Aorta (tissue), 5 donors: Measurements from ENCODE around the gene NCOA3. TPM values are rescaled to one million over a fixed set of nuclear protein-coding genes. Genes with fewer than 3 reads are reported as not detected.

Experiments
- ATAC-seq: fragments of 200-7000 bp; cut with Tn5 transposase; one replicate; pipeline ENCODE4 v1.9.1; 2022; ENCODE audit warnings: moderate library complexity; ENCODE audit not compliant: low FRiP score
- DNase-seq, 2 donors: peaks; one replicate each; pipeline ENCODE4 v3.0.0-alpha.2; 2020
- H3K27ac ChIP-seq, 2 donors: one replicate each; pipeline ENCODE4 v1.5.1; 2013; ENCODE audit warnings: low read length in 2 of 2, mild to moderate bottlenecking in 2 of 2, moderate library complexity in 2 of 2, control low read depth in 1 of 2, inconsistent platforms in 1 of 2, low read depth in 1 of 2
- H3K27me3 ChIP-seq, 2 donors: one replicate each; pipeline ENCODE4 v1.6.1; 2013; ENCODE audit warnings: control low read depth in 1 of 2, low read length in 1 of 2, mild to moderate bottlenecking in 1 of 2, moderate library complexity in 1 of 2; ENCODE audit not compliant: insufficient read depth in 2 of 2, control insufficient read depth in 1 of 2
- H3K36me3 ChIP-seq, 2 donors: one replicate each; pipeline ENCODE4 v1.6.1; 2013; ENCODE audit warnings: control low read depth in 1 of 2, low read length in 1 of 2, mild to moderate bottlenecking in 1 of 2; ENCODE audit not compliant: insufficient read depth in 2 of 2, control insufficient read depth in 1 of 2
- H3K4me1 ChIP-seq, 2 donors: one replicate each; pipeline ENCODE4 v1.6.1; 2013; ENCODE audit warnings: low read length in 2 of 2, control low read depth in 1 of 2, mild to moderate bottlenecking in 1 of 2, moderate library complexity in 1 of 2; ENCODE audit not compliant: insufficient read depth in 2 of 2, control insufficient read depth in 1 of 2
- H3K4me3 ChIP-seq, 2 donors: one replicate each; pipeline ENCODE4 v1.5.1; 2013; ENCODE audit warnings: low read length in 2 of 2, control low read depth in 1 of 2, mild to moderate bottlenecking in 1 of 2
- H3K9me3 ChIP-seq: one replicate; pipeline ENCODE4 v1.6.1; 2013; ENCODE audit warnings: mild to moderate bottlenecking, low read length; ENCODE audit not compliant: control insufficient read depth
- WGBS, 2 donors: extraction: QIAGEN DNeasy Blood & Tissue Kit; methylation state at CpG; one replicate each; pipeline ENCODE4 v1.1.7; 2013; 5-methylcytosine and 5-hydroxymethylcytosine counted together
- intact Hi-C, 2 donors: fragments of 100-400 bp; cut with DNase I; formaldehyde crosslinking; loops; one replicate each; pipeline versions ENCODE4 v1.14.2 to v1.15.0; 2022
- polyA plus RNA-seq, 2 donors: library from polyadenylated mRNA; stranded (reverse); fragments of 200-250 nt; gene quantifications; one replicate each; pipeline ENCODE4 v1.2.3, GENCODE V29; 2013
- total RNA-seq, 2 donors: library from RNA; stranded (reverse); fragmentation: NEBNext Ultra II Directional; extraction: Animal tissue kit (Norgen Biotek cat#: 25700); gene quantifications; one replicate each; pipeline ENCODE4 v1.2.1, GENCODE V29; 2021
- donor health status: healthy with polysubstance abuse.
- donor health status: Bipolar disorder and iron deficiency.
- donor health status: DM: no; HTN: no; CAD: no.
- donor health status: DM: no; HTN: no; CAD: no.
- donor health status: DM: yes; HTN: yes; CAD: no.

Gene NCOA3
- total and polyA plus RNA-seq, 4 donors, result 4.8 to 53.7 (median 27.7) TPM

- no peak for DNase-seq
- Histone ChIP-seq H3K27ac (no peak overlapping the region), H3K36me3 (no peaks in the 10 kb centered on the region), H3K9me3 (no peaks in the 10 kb centered on the region), H3K4me3 (no peak overlapping the region), H3K27me3 (peaks cover 0 to 2% of the 10 kb centered on the region in 2 donors), H3K4me1 (no peaks in the 10 kb centered on the region)
- intact Hi-C loops, result no loop called here
- no peak for ATAC-seq
These were observed 21.0 kb upstream of the NCOA3 start for GRCh38 chr20:47480705-47481104.

DNA sequence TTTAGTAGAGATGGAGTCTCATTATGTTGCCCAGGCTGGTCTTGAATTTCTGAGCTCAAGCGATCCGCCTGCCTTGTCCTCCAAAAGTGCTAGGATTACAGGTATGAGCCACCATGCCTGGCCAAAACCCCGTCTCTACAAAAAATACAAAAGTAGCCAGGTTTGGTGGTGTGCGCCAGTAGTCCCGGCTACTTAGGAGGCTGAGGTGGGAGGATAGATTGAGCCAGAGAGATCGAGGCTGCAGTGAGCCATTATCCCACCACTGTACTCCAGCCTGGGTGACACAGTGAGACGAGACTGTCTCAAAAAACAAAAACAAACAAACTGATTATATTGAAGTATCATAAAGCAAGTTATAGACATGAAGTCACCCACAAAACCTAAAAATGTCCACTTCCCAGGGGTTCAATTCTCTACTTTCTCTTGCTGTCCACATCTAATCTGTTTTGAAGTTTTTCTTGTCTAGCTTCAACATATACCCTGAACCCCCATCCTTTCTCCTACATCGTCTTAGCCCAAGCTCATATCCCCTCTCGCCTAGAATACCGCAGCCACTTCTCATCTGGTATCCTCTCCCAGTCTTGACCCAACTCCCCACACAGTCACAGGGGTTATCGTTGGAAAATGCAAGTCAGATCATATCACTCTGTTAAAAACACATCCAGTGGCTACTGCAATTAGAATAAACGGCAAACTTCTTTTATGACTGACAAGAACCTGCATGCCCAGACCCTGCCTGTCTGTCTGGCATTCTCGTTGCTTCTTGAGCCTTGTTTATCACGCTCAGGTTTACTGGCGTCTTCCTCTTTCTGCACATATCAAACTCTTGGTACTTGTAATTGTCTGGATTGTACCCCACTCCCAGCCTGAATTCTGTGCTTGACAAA lies 20.1 kb upstream of the NCOA3 start:
- Histone ChIP-seq H3K27ac (no peak overlapping the region), H3K4me1 (no peaks in the 10 kb centered on the region), H3K9me3 (no peaks in the 10 kb centered on the region), H3K4me3 (no peak overlapping the region), H3K36me3 (no peaks in the 10 kb centered on the region), H3K27me3 (peaks cover 0 to 2% of the 10 kb centered on the region in 2 donors)
- intact Hi-C loops, result no loop called here
- DNase-seq (peak in 1 of 2 donors; percentile 2), ATAC-seq (no peak)
- 81 to 91% methylated on average over 15 of the region's 15 CpGs for WGBS, 2 donors

- ATAC-seq (no peak), DNase-seq (peak in 1 of 2 donors; percentile 24)
- intact Hi-C loops, result no loop called here
- no peak overlapping the region for H3K27ac ChIP-seq
- H3K4me3 ChIP-seq, result no peak overlapping the region
- no peaks in the 10 kb centered on the region for H3K4me1 ChIP-seq
- WGBS, 2 donors, result 97 to 100% methylated on average over 2 of the region's 2 CpGs
- no peaks in the 10 kb centered on the region for H3K9me3 ChIP-seq
- peaks cover 0 to 2% of the 10 kb centered on the region in 2 donors for H3K27me3 ChIP-seq
- no peaks in the 10 kb centered on the region for H3K36me3 ChIP-seq
These were observed 19.0 kb upstream of the NCOA3 start for GRCh38 chr20:47482705-47483104.

GRCh38 chr20:47484303-47484702 lies 17.4 kb upstream of the NCOA3 start:
- Histone ChIP-seq H3K4me3 (no peak overlapping the region), H3K4me1 (no peaks in the 10 kb centered on the region), H3K27ac (no peak overlapping the region), H3K9me3 (no peaks in the 10 kb centered on the region), H3K27me3 (peaks cover 0 to 2% of the 10 kb centered on the region in 2 donors), H3K36me3 (no peaks in the 10 kb centered on the region)
- intact Hi-C loops, result no loop called here
- 78 to 86% methylated on average over 5 of the region's 5 CpGs for WGBS, 2 donors
- DNase-seq (no peak), ATAC-seq (no peak)

- H3K4me3 ChIP-seq, result no peak overlapping the region
- 40% methylated on average over 4 of the region's 4 CpGs for WGBS, 2 donors
- no peaks in the 10 kb centered on the region for H3K36me3 ChIP-seq
- no peaks in the 10 kb centered on the region for H3K4me1 ChIP-seq
- ATAC-seq (no peak), DNase-seq (no peak)
- no peaks in the 10 kb centered on the region for H3K9me3 ChIP-seq
- intact Hi-C loops, result no loop called here
- H3K27me3 ChIP-seq, result peaks cover 0 to 2% of the 10 kb centered on the region in 2 donors
- H3K27ac ChIP-seq, result no peak overlapping the region
These were observed 14.3 kb upstream of the NCOA3 start for GRCh38 chr20:47487175-47487917.

DNA sequence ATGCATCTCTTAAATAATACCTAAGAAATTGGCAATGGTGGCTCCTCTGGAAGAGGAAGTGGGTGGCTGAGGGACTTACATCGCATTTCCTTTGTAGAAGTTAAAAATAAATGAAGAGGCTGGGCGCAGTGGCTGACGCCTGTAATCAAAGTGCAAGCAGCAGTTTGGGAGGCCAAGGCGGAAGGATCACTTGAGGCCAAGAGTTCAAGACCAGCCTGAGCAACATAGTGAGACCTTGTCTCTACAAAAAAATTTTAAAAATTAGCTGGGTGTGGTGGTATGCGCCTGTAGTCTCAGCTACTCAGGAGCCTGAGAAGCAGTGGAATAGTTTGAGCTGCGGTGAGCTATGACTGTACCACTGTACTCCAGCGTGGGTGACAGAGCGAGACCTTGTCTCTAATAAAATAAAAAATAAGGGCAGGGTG lies 12.2 kb upstream of the NCOA3 start:
- H3K27ac ChIP-seq, result no peak overlapping the region
- 81 to 91% methylated on average over 8 of the region's 8 CpGs for WGBS, 2 donors
- no peaks in the 10 kb centered on the region for H3K27me3 ChIP-seq
- H3K36me3 ChIP-seq, result no peaks in the 10 kb centered on the region
- ATAC-seq, result no peak
- intact Hi-C loops, result no loop called here
- H3K9me3 ChIP-seq, result no peaks in the 10 kb centered on the region
- DNase-seq, result peak in 1 of 2 donors; percentile 75
- no peak overlapping the region for H3K4me3 ChIP-seq
- peaks cover 0 to 2% of the 10 kb centered on the region in 2 donors for H3K4me1 ChIP-seq

- H3K9me3 ChIP-seq, result no peaks in the 10 kb centered on the region
- no peak overlapping the region for H3K4me3 ChIP-seq
- ATAC-seq, result no peak
- H3K4me1 ChIP-seq, result peaks cover 0 to 2% of the 10 kb centered on the region in 2 donors
- H3K27me3 ChIP-seq, result no peaks in the 10 kb centered on the region
- intact Hi-C loops, result no loop called here
- 68 to 85% methylated on average over 2 of the region's 2 CpGs for WGBS, 2 donors
- no peaks in the 10 kb centered on the region for H3K36me3 ChIP-seq
- DNase-seq, result no peak
- no peak overlapping the region for H3K27ac ChIP-seq
These were observed 10.9 kb upstream of the NCOA3 start for GRCh38 chr20:47490795-47491194.

DNA sequence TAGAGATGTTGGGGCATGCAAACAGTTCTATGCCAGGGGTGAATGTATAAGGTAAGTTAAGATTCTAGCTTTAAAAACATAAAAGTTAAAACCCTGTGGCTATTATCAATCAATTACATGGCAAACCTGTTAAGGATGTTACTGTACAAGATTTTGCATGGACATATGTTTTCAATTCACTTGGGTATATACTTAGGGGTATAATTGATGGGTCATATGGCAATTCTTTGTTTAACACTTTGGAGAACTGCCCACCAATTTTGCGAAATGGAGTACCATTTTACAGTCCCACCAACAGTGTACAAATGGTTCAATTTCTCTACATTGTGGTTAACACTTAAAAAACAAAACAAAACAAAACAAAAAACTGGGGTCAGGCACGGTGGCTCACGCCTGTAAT lies 9.4 kb upstream of the NCOA3 start:
- no peak overlapping the region for H3K27ac ChIP-seq
- DNase-seq (no peak), ATAC-seq (no peak)
- WGBS, 2 donors, result 86% methylated on average over 3 of the region's 3 CpGs
- no peaks in the 10 kb centered on the region for H3K27me3 ChIP-seq
- H3K9me3 ChIP-seq, result no peaks in the 10 kb centered on the region
- intact Hi-C loops, result no loop called here
- no peak overlapping the region for H3K4me3 ChIP-seq
- H3K4me1 ChIP-seq, result peaks cover 0 to 2% of the 10 kb centered on the region in 2 donors
- no peaks in the 10 kb centered on the region for H3K36me3 ChIP-seq
